ENCODE results near the gene DRD4. TPM values are rescaled to one million over a fixed set of nuclear protein-coding genes. Genes with fewer than 3 reads are reported as not detected.

The DRD4 gene
- polyA plus RNA-seq, 2 of the 4 experiments (the other 2 are of a cell fraction), result not detected

GRCh38 chr11:626475-627307 is 10.4 kb upstream of the DRD4 start, which contains the start of gene SCT (continued):
- TF ChIP-seq MAX (IDR thresholded peaks at IDR 0.05), result no peak

- DNase-seq (ENCODE audit: low read depth in 1 of 2, low spot score in 1 of 2) (no peak), ATAC-seq (no peak), FAIRE-seq (no peak)
- H3K27ac ChIP-seq, result no peak overlapping the region
- no peak for TF ChIP-seq POLR2A (IDR thresholded peaks at IDR 0.05; ENCODE audit: low read length)
- no peak for TF ChIP-seq REST (IDR thresholded peaks at IDR 0.05)
- TF ChIP-seq CHD4 (IDR thresholded peaks at IDR 0.05; ENCODE audit: borderline replicate concordance), result no peak
- H3K9me3 ChIP-seq, result no peaks in the 10 kb centered on the region
- POLR2A ChIA-PET, result no interaction called here
- no peak overlapping the region for H3K4me2 ChIP-seq
- H3K4me3 ChIP-seq, result no peak overlapping the region
- 94% methylated on average over 12 of the region's 28 CpGs for WGBS (ENCODE audit: missing lambda C conversion rate)
- CTCF ChIA-PET, result no interaction called here
- peaks cover 26% of the 10 kb centered on the region for H3K4me1 ChIP-seq
Measured at GRCh38 chr11:627308-627576, 9.8 kb upstream of the DRD4 start.

- ChIA-PET CTCF (interaction anchor here (0.5 to 0.7 kb wide), 3 partner anchors 28 to 69 kb away, joined by 3 to 5 read pairs (median 3); no protein-coding TSS in a partner anchor), POLR2A (no interaction called here)
- no peak for TF ChIP-seq ZC3H11A (IDR thresholded peaks at IDR 0.05)
- TF ChIP-seq CEBPB (IDR thresholded peaks at IDR 0.05), result no peak
- TF ChIP-seq RNF2 (IDR thresholded peaks at IDR 0.05; ENCODE audit: borderline replicate concordance, low read depth), result no peak
- TF ChIP-seq PHF8 (IDR thresholded peaks at IDR 0.05; ENCODE audit: borderline replicate concordance, low read depth), result no peak
- TF ChIP-seq ATOH8 (CRISPR knock-in tag; IDR thresholded peaks at IDR 0.05; ENCODE audit: low read depth), result no peak
- Histone ChIP-seq H3K4me3 (no peak overlapping the region), H3K4me1 (peaks cover 26% of the 10 kb centered on the region), H3K4me2 (no peak overlapping the region), H3K9me3 (no peaks in the 10 kb centered on the region), H3K27ac (peak overlapping the region in 1 of 2 experiments; percentile 60; a peak in 4 of 6 replicates)
- WGBS (ENCODE audit: missing lambda C conversion rate), result 97% methylated on average over 30 of the region's 31 CpGs
- no peak for DNase-seq (ENCODE audit: low read depth in 1 of 2, low spot score in 1 of 2)
- no peak for FAIRE-seq
- no peak for ATAC-seq
Measured at GRCh38 chr11:628056-628455, 9.0 kb upstream of the DRD4 start.

- Histone ChIP-seq H3K9me3 (no peaks in the 10 kb centered on the region), H3K4me3 (no peak overlapping the region), H3K27ac (peak overlapping the region in 1 of 2 experiments; percentile 60; a peak in 4 of 6 replicates), H3K4me2 (no peak overlapping the region), H3K4me1 (peaks cover 17% of the 10 kb centered on the region)
- CTCF ChIA-PET, result no interaction called here
- WGBS (ENCODE audit: missing lambda C conversion rate), result 82% methylated on average over 10 of the region's 10 CpGs
- FAIRE-seq (no peak), DNase-seq (ENCODE audit: low read depth in 1 of 2, low spot score in 1 of 2) (no peak), ATAC-seq (no peak)
- POLR2A ChIA-PET, result no interaction called here
- TF ChIP-seq NR3C1 (IDR thresholded peaks at IDR 0.05), result no peak
- TF ChIP-seq ZNF302 (CRISPR knock-in tag; IDR thresholded peaks at IDR 0.05), result no peak
- no peak for TF ChIP-seq ATOH8 (CRISPR knock-in tag; IDR thresholded peaks at IDR 0.05; ENCODE audit: low read depth)
- TF ChIP-seq MAFK (IDR thresholded peaks at IDR 0.05; ENCODE audit: partially characterized antibody), result no peak
- no peak for TF ChIP-seq KDM5A (IDR thresholded peaks at IDR 0.05)
- TF ChIP-seq HES2 (IDR thresholded peaks at IDR 0.05), result no peak
- TF ChIP-seq PBX3 (IDR thresholded peaks at IDR 0.05), result no peak
- no peak for TF ChIP-seq TFCP2L1 (CRISPR knock-in tag; IDR thresholded peaks at IDR 0.05)
- no peak for TF ChIP-seq TP53 (CRISPR knock-in tag; IDR thresholded peaks at IDR 0.05)
- TF ChIP-seq MAZ (IDR thresholded peaks at IDR 0.05; ENCODE audit: borderline replicate concordance, low read depth, low read length), result no peak
- no peak for TF ChIP-seq KDM1A (IDR thresholded peaks at IDR 0.05; ENCODE audit: low read depth)
- TF ChIP-seq GATA3 (IDR thresholded peaks at IDR 0.05; ENCODE audit: borderline replicate concordance), result no peak
- no peak for TF ChIP-seq HDAC2 (IDR thresholded peaks at IDR 0.05)
- no peak for TF ChIP-seq NPAS2 (CRISPR knock-in tag; IDR thresholded peaks at IDR 0.05; ENCODE audit: borderline replicate concordance)
- TF ChIP-seq E2F6 (IDR thresholded peaks at IDR 0.05; ENCODE audit: borderline replicate concordance, low read depth), result no peak
- TF ChIP-seq ESRRA (IDR thresholded peaks at IDR 0.05; ENCODE audit: borderline replicate concordance, low read length), result no peak
- no peak for TF ChIP-seq CBX2 (IDR thresholded peaks at IDR 0.05; ENCODE audit: borderline replicate concordance, low read depth)
- no peak for TF ChIP-seq HOXA7 (CRISPR knock-in tag; IDR thresholded peaks at IDR 0.05)
Measured at GRCh38 chr11:629237-629583, 7.9 kb upstream of the DRD4 start.

Data from A549 (cell line).